Esophagus muscularis mucosa (tissue), 4 donors: ENCODE data around the gene CYSRT1.

Experiments used
- CTCF ChIP-seq, 3 experiments: fragments of 200-600 bp in 2 of 3; fragments of 450-650 bp in 1 of 3; sonication (generic) in 2 of 3; IDR thresholded peaks; one replicate each; pipeline ENCODE4 v1.5.1; 2017 to 2019; ENCODE audit warnings: antibody characterized with exemption in 3 of 3, mild to moderate bottlenecking in 2 of 3, moderate library complexity in 1 of 3
- EP300 ChIP-seq: sonication (generic); formaldehyde crosslinking; IDR thresholded peaks from one replicate; pipeline ENCODE4 v1.6.1; 2017; ENCODE audit warnings: antibody characterized with exemption
- POLR2A ChIP-seq: fragments of 450-650 bp; IDR thresholded peaks from one replicate; pipeline ENCODE4 v1.6.1; 2017; ENCODE audit warnings: antibody characterized with exemption, moderate library complexity, mild to moderate bottlenecking, low read depth
- POLR2AphosphoS5 ChIP-seq, 2 donors: sonication (generic); formaldehyde crosslinking; IDR thresholded peaks; one replicate each; pipeline ENCODE4 v1.6.1; 2017; ENCODE audit warnings: antibody characterized with exemption in 2 of 2

GRCh38 chr9:137226338-137227053, 1.5 kb downstream of the CYSRT1 start:
- TF ChIP-seq POLR2A (no peak), CTCF (IDR thresholded peaks at IDR 0.05) (no peak), POLR2AphosphoS5 (IDR thresholded peaks at IDR 0.05) (no peak), EP300 (no peak)
